ENCODE measurements around the gene LAPTM5.

GRCh38 chr1:30780409-30780808 lies 22.8 kb upstream of the LAPTM5 start:
- no peak for TF ChIP-seq EZH2 (IDR thresholded peaks at IDR 0.05; ENCODE audit: borderline replicate concordance, low read depth, low read length, poor library complexity, severe bottlenecking)
- TF ChIP-seq CTCF (conservative IDR thresholded peaks at IDR 0.05; ENCODE audit: low read depth, low read length), result no peak

Data from A673 (cell line).